T-helper 17 cell (primary cell): ENCODE measurements around the gene GOLGA1. TPM values are rescaled to one million over a fixed set of nuclear protein-coding genes. Genes with fewer than 3 reads are reported as not detected.
A peak's percentile ranks its signal among the peaks of the same experiment; 100 is the strongest.

Experiments
- ATAC-seq: fragments of 150-1000 bp; cut with Tn5 transposase; 2 replicates; pipeline ENCODE4 v1.10.0; 2021; ENCODE audit warnings: mild to moderate bottlenecking, moderate library complexity
- DNase-seq, 3 donors: peaks; one replicate each; pipeline versions ENCODE4 v3.0.0 to v3.0.0-alpha.2; 2020 to 2021
- H3K9me3 ChIP-seq: one replicate; pipeline ENCODE4 v1.7.0; 2013; ENCODE audit warnings: low read length, mild to moderate bottlenecking; ENCODE audit not compliant: control insufficient read depth, poor library complexity, severe bottlenecking
- H3K27ac Mint-ChIP-seq: one replicate; pipeline ENCODE4 v1.8.0; 2022; ENCODE audit warnings: mild to moderate bottlenecking, moderate library complexity, mixed read lengths
- H3K27me3 Mint-ChIP-seq: one replicate; pipeline ENCODE4 v1.8.0; 2022; ENCODE audit warnings: mixed read lengths
- H3K36me3 Mint-ChIP-seq: one replicate; pipeline ENCODE4 v1.8.0; 2022; ENCODE audit warnings: low read depth, mixed read lengths
- H3K4me1 Mint-ChIP-seq: one replicate; pipeline ENCODE4 v1.8.0; 2022; ENCODE audit warnings: mild to moderate bottlenecking, mixed read lengths
- H3K4me3 Mint-ChIP-seq: one replicate; pipeline ENCODE4 v1.8.0; 2022; ENCODE audit warnings: mild to moderate bottlenecking, moderate library complexity, mixed read lengths
- total RNA-seq, 4 donors: library from RNA in 2 of 4; stranded (reverse) in 2 of 4; gene quantifications; one replicate each; pipeline ENCODE4 v1.2.3 and lab custom pipeline; 2022 to 2026

GOLGA1 gene
- total RNA-seq, 2 donors from 2014 or later = 21.1 to 28.6 TPM

GRCh38 chr9:124914753-124915405, 26.0 kb downstream of the GOLGA1 start:
- no peak for DNase-seq
- no peak overlapping the region for H3K27ac Mint-ChIP-seq
- H3K4me3 Mint-ChIP-seq = no peak overlapping the region
- ATAC-seq = no peak
- H3K36me3 Mint-ChIP-seq = peaks cover 24% of the 10 kb centered on the region
- no peaks in the 10 kb centered on the region for H3K27me3 Mint-ChIP-seq
- H3K9me3 ChIP-seq = no peaks in the 10 kb centered on the region
- peaks cover 5% of the 10 kb centered on the region for H3K4me1 Mint-ChIP-seq

GRCh38 chr9:124913378-124913777, 27.5 kb downstream of the GOLGA1 start:
- ATAC-seq = no peak
- Mint-ChIP-seq H3K4me3 (no peak overlapping the region), H3K36me3 (peaks cover 19% of the 10 kb centered on the region), H3K27me3 (no peaks in the 10 kb centered on the region), H3K27ac (no peak overlapping the region), H3K4me1 (peaks cover 5% of the 10 kb centered on the region)
- DNase-seq = no peak
- no peaks in the 10 kb centered on the region for H3K9me3 ChIP-seq

- Mint-ChIP-seq H3K27me3 (no peaks in the 10 kb centered on the region), H3K4me3 (no peak overlapping the region), H3K27ac (peak overlapping the region; percentile 39), H3K36me3 (peaks cover 17% of the 10 kb centered on the region), H3K4me1 (peaks cover 7% of the 10 kb centered on the region)
- DNase-seq = no peak
- no peak for ATAC-seq
- no peaks in the 10 kb centered on the region for H3K9me3 ChIP-seq
These were observed 29.1 kb downstream of the GOLGA1 start for GRCh38 chr9:124911766-124912165.

GRCh38 chr9:124908098-124908497, 32.8 kb downstream of the GOLGA1 start:
- H3K4me1 Mint-ChIP-seq = peaks cover 9% of the 10 kb centered on the region
- H3K27me3 Mint-ChIP-seq = no peaks in the 10 kb centered on the region
- no peak for DNase-seq
- no peak for ATAC-seq
- H3K9me3 ChIP-seq = no peaks in the 10 kb centered on the region
- no peak overlapping the region for H3K4me3 Mint-ChIP-seq
- peaks cover 15% of the 10 kb centered on the region for H3K36me3 Mint-ChIP-seq
- peak overlapping the region; percentile 24 for H3K27ac Mint-ChIP-seq

- Mint-ChIP-seq H3K4me3 (no peak overlapping the region), H3K36me3 (peaks cover 13% of the 10 kb centered on the region), H3K4me1 (peaks cover 9% of the 10 kb centered on the region), H3K27me3 (no peaks in the 10 kb centered on the region), H3K27ac (no peak overlapping the region)
- ATAC-seq (no peak), DNase-seq (no peak)
- H3K9me3 ChIP-seq = no peaks in the 10 kb centered on the region
These were observed 33.9 kb downstream of the GOLGA1 start for GRCh38 chr9:124906966-124907365.

- no peak overlapping the region for H3K27ac Mint-ChIP-seq
- ATAC-seq (no peak), DNase-seq (no peak)
- H3K4me3 Mint-ChIP-seq = no peak overlapping the region
- H3K36me3 Mint-ChIP-seq = peaks cover 13% of the 10 kb centered on the region
- no peaks in the 10 kb centered on the region for H3K9me3 ChIP-seq
- H3K4me1 Mint-ChIP-seq = peaks cover 15% of the 10 kb centered on the region
- H3K27me3 Mint-ChIP-seq = no peaks in the 10 kb centered on the region
These were observed 41.0 kb downstream of the GOLGA1 start for GRCh38 chr9:124899845-124900244.

GRCh38 chr9:124897570-124898460, 43.1 kb downstream of the GOLGA1 start:
- no peaks in the 10 kb centered on the region for H3K27me3 Mint-ChIP-seq
- ATAC-seq = no peak
- DNase-seq = no peak
- no peak overlapping the region for H3K4me3 Mint-ChIP-seq
- H3K36me3 Mint-ChIP-seq = peaks cover 18% of the 10 kb centered on the region
- H3K9me3 ChIP-seq = no peaks in the 10 kb centered on the region
- peak overlapping the region; percentile 76 for H3K27ac Mint-ChIP-seq
- peaks cover 22% of the 10 kb centered on the region for H3K4me1 Mint-ChIP-seq

GRCh38 chr9:124894741-124895170, 46.1 kb downstream of the GOLGA1 start:
- peaks cover 22% of the 10 kb centered on the region for H3K4me1 Mint-ChIP-seq
- no peaks in the 10 kb centered on the region for H3K27me3 Mint-ChIP-seq
- peak overlapping the region; percentile 76 for H3K27ac Mint-ChIP-seq
- H3K36me3 Mint-ChIP-seq = peaks cover 22% of the 10 kb centered on the region
- ATAC-seq = peak; percentile 86
- no peak for DNase-seq
- H3K9me3 ChIP-seq = no peaks in the 10 kb centered on the region
- peak overlapping the region; percentile 72 for H3K4me3 Mint-ChIP-seq

GRCh38 chr9:124894035-124894740, 46.7 kb downstream of the GOLGA1 start:
- Mint-ChIP-seq H3K36me3 (peaks cover 22% of the 10 kb centered on the region), H3K4me3 (no peak overlapping the region), H3K4me1 (peaks cover 22% of the 10 kb centered on the region), H3K27me3 (no peaks in the 10 kb centered on the region), H3K27ac (peak overlapping the region; percentile 76)
- no peaks in the 10 kb centered on the region for H3K9me3 ChIP-seq
- DNase-seq (no peak), ATAC-seq (no peak)

- Mint-ChIP-seq H3K27ac (no peak overlapping the region), H3K4me3 (peak overlapping the region; percentile 31), H3K27me3 (no peaks in the 10 kb centered on the region), H3K36me3 (peaks cover 27% of the 10 kb centered on the region), H3K4me1 (peaks cover 18% of the 10 kb centered on the region)
- H3K9me3 ChIP-seq = no peaks in the 10 kb centered on the region
- ATAC-seq = no peak
- no peak for DNase-seq
These were observed 50.7 kb downstream of the GOLGA1 start for GRCh38 chr9:124890179-124890578.

GRCh38 chr9:124889006-124889405, 51.9 kb downstream of the GOLGA1 start:
- Mint-ChIP-seq H3K27ac (no peak overlapping the region), H3K27me3 (no peaks in the 10 kb centered on the region), H3K36me3 (peaks cover 21% of the 10 kb centered on the region), H3K4me3 (no peak overlapping the region), H3K4me1 (peaks cover 7% of the 10 kb centered on the region)
- H3K9me3 ChIP-seq = no peaks in the 10 kb centered on the region
- DNase-seq (no peak), ATAC-seq (no peak)

GRCh38 chr9:124887832-124888231, 53.1 kb downstream of the GOLGA1 start:
- H3K4me3 Mint-ChIP-seq = no peak overlapping the region
- H3K9me3 ChIP-seq = no peaks in the 10 kb centered on the region
- H3K36me3 Mint-ChIP-seq = peaks cover 18% of the 10 kb centered on the region
- DNase-seq (no peak), ATAC-seq (no peak)
- no peaks in the 10 kb centered on the region for H3K27me3 Mint-ChIP-seq
- no peak overlapping the region for H3K27ac Mint-ChIP-seq
- peaks cover 5% of the 10 kb centered on the region for H3K4me1 Mint-ChIP-seq

GRCh38 chr9:124886866-124887492, 53.9 kb downstream of the GOLGA1 start:
- Mint-ChIP-seq H3K27me3 (no peaks in the 10 kb centered on the region), H3K4me1 (peaks cover 5% of the 10 kb centered on the region), H3K36me3 (peaks cover 18% of the 10 kb centered on the region), H3K27ac (no peak overlapping the region), H3K4me3 (no peak overlapping the region)
- no peak for DNase-seq
- ATAC-seq = no peak
- H3K9me3 ChIP-seq = no peaks in the 10 kb centered on the region
